GM18517 (cell line): ENCODE measurements around the gene TTLL3.
"Not testable (repeated sequence)": the region's sequence is repeated elsewhere in the genome, so short reads cannot be mapped to it uniquely, and the experiment has no call there.

Source experiments
- ATAC-seq: cut with Tn5 transposase; IDR thresholded peaks from one replicate; pipeline ENCODE4 v1.9.1; 2021; ENCODE audit warnings: mild to moderate bottlenecking, moderate library complexity; ENCODE audit not compliant: unreplicated experiment

TTLL3 gene, protein sequence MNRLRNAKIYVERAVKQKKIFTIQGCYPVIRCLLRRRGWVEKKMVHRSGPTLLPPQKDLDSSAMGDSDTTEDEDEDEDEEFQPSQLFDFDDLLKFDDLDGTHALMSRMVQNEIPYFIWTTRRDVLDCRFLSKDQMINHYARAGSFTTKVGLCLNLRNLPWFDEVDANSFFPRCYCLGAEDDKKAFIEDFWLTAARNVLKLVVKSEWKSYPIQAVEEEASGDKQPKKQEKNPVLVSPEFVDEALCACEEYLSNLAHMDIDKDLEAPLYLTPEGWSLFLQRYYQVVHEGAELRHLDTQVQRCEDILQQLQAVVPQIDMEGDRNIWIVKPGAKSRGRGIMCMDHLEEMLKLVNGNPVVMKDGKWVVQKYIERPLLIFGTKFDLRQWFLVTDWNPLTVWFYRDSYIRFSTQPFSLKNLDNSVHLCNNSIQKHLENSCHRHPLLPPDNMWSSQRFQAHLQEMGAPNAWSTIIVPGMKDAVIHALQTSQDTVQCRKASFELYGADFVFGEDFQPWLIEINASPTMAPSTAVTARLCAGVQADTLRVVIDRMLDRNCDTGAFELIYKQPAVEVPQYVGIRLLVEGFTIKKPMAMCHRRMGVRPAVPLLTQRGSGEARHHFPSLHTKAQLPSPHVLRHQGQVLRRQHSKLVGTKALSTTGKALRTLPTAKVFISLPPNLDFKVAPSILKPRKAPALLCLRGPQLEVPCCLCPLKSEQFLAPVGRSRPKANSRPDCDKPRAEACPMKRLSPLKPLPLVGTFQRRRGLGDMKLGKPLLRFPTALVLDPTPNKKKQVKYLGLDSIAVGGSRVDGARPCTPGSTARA

DNA sequence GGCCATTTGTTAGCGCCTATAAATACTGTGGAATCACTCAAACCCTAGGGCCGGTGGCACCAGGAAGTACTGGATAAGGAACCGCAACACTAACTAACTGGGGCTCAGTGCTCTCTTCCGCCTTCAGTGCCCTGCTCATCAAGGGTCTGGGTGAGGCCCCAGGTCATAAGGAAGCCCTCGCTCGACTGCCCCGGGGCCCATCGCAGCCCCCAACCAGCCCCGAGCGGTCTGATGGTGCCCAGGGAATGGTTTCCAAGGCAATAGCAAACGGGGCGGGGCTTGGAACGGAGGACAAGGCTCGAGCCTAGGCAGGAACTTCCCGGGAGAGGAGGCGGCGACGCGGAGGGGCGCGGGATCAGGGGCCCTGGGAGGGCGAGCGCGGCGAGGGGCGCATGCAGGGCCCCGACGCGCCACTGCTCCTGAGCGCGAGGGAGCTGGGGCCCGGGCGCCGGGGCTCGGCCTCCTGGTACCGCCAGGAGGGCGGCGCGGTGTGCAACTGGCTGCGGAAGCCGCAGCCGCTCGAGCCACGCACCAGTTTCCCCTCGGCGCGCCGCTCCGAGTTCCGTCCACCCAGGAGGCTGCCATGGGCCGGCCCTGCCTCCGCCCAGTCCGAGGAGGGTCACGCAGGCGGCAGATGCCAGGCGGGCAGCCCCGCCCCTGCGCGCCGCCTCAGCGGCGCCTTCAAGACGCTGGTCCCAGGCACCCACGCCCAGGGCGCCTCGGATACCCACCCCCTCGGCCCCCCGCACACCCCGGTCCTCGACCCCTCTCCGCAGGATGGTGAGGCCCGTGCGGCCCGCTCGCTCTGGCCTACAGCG, at the start of gene TTLL3:
TSS of gene TTLL3 (plus strand) at position 648 of the 818 bp plus-strand sequence. CDS start 400 bp downstream, outside the sequence.
- ATAC-seq = no peak

DNA sequence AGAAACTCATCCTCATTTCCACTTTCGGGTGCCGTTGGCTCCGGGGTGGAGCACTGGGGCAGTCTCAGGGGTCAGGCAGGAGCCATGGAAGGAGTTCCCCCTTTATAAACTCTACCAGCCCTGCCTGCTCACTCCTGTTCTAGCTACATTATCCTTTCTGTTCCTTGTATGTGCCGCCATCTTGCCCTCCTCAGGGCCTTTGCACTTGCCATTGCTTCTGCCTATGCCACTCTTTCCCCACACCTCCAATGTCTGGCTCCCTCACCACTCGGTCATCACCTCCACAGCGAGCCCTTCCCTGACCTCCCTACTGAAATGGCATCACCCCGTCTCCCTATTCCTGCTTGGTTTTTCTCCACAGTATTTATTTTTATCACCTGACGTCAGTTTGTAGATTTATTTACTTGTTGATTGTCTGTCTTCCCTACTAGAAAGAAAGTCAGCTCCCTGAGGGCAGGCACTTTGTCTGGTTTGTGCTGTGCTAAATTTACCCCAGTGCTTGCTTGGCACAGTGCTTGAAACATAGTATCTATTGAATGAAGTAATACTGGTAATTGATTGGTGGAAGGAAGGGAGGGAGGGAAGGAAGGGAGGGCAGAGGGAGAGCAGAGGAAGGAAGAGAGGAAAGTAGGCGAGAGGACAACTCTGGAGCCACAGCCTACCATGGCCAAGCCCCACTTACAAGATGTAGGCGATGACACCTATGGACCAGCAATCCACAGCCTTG, 49.1 kb upstream of the TTLL3 start:
- ATAC-seq = no peak

DNA sequence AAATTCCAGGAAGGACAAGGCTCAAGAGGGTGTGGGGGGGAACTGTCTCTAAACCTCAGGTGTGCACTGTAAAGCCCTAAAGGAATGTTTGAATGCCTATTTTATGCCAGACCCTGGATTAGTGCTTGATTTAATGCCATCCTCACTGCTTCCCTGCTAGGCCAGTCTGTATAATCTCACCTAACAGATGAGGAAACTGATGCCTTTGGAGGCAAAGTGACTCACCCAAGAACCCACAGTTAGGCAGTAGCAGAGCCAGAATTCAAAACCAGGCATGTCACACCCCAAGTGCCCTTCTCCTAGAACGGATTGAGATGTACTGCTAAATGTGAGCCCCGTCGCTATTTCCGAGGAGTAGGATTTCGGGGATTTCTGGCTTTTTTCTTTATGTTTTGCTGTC, 48.1 kb upstream of the TTLL3 start:
- ATAC-seq = no peak

DNA sequence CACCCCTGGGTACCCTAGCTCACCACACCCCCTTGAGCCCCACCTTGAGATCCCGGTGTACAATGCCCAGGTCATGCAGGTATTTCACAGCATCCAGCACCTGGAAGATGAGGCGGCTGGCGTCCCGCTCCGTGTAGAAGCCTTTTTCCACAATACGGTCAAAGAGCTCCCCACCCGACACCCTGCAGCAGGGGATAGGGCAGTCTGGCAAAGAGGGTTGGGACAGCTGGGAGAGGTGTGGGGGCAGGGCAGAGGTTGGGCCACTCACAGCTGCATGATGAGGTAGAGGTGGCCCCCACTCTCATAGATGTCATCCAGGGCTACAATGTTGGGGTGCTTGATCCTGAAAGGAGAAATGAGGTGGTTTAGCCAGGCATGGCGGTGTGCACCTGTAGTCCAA, 47.2 kb upstream of the TTLL3 start:
- no peak for ATAC-seq

DNA sequence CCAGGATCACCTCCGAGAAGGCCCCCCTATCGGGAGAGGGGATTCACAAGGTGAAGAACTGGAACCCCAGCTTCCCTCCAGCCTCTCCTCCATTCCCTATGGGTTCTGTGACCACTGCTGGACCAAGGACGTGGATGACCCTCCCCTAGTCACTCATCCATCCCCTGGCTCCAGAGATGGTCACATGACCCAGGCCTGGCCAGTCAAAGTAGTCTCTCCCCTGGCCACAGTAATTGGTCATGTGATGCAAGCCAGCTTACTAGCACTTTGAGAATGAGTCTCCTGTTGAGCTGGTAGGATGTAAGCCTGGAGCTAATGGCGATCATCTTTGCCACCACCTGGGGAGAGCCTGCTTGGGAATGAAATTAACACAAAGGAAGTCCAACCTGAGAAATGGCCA, 44.2 kb upstream of the TTLL3 start:
- ATAC-seq = no peak

DNA sequence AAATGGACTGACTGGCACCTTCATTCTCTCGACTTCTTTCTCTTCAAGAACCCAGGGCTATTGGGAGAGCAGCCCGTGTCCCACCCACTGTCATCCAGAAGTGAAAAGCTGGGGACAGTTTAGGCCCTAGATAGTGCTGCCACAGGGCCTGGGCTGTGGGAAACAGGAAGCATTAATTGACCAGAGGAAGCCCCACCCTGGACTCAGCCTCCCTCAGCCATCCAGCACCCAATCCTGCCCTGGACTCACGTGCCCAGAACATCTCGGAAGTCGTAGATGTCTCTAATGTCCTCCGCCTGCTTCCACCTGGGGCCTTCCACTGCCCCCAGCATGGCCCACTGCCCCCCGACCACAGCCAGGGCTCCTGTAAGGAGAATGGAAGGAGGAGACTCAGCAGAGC, 42.6 kb upstream of the TTLL3 start:
- ATAC-seq = no peak

DNA sequence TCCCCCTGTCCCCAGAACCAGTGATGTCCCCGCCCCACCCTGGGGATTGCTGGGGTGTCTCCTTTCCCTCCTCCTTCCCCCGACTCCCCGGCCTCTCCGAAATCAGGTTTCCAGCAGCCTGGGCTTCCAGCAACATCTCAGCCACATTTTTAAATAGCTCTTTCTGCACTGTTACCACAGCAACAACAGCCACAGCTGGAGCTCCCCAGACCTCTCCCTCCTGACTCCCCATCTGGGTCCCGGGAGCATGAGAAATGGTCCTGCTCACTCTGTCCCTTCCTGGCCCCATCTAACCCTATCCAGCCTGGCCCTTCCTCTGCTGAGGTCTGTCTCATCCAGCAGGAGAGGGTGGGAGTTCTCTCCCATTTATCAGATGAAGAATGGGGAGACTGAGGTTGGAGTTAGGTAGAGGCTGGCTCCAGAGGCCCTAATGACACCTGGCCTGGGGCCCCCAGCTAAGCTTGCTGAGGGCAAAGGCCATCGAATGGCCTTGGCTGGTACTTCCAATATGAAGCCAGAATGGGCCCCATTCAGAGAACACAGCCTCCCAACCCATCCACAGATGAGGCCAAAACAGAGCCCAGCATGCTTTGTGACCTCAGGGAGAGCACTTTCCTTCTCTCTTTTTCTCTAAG, 41.8 kb upstream of the TTLL3 start:
- no peak for ATAC-seq

DNA sequence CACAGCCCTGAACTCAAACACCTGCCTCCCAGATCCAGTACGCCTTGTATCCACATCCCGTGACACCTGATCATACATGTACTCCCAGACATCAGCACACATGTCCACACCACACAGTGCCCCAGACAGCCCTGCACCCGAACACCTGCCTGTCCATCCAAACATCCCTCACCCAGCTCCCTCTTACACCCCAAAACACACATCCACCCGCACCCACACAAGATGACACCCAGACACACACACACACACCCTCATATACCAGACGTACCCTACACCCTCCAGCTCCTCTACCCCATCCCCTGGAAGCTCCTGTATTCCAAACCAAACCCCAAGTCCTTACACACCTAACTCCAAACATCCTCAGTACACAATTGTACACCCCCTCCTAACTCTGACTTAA, 41.0 kb upstream of the TTLL3 start:
- no peak for ATAC-seq

DNA sequence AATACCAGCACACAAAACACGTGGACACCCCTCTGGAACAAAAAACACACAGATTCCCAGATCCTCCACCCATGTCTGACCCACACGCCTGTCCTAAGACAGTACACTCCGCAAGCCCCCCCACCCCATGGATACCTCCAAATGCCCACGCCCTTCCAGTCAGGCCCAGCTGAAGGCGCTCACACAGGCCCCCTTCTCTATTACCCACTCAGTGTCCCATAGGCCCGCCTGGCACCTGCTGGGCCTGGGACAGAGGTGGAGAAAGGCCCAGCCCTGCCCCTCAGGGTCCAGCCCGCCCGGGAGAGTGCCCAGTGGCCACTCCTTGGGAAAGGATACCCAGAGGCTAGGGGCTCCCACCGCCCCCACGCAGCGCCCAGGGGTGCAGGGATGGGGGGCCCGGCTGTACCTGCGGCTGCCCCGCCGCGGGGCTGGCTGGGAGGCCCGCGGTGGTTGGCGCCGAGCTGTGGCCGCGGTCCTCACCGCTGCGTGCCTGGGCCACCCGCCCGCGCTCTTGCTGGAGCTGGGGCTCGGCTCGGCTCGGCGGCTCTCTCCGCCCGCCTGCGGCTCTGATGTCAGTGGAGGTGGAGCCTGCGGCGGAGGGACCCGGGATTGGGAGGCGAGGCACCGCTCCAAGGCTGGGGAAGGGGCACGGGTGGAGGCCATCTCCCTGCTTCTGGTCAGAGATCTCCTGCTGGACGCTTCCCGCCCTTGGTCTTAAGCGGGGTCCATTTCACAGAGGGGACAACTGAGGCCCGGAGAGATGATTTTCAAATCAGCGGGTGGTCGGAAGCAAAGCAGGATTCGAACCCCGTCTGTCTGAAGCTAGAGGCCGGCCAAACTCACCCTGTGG, 40.4 kb upstream of the TTLL3 start, which contains the start of gene CAMK1:
TSS of gene CAMK1 (minus strand) at position 522 of the 850 bp plus-strand sequence. CDS start 2,198 bp downstream, outside the sequence.
- no peak for ATAC-seq

DNA sequence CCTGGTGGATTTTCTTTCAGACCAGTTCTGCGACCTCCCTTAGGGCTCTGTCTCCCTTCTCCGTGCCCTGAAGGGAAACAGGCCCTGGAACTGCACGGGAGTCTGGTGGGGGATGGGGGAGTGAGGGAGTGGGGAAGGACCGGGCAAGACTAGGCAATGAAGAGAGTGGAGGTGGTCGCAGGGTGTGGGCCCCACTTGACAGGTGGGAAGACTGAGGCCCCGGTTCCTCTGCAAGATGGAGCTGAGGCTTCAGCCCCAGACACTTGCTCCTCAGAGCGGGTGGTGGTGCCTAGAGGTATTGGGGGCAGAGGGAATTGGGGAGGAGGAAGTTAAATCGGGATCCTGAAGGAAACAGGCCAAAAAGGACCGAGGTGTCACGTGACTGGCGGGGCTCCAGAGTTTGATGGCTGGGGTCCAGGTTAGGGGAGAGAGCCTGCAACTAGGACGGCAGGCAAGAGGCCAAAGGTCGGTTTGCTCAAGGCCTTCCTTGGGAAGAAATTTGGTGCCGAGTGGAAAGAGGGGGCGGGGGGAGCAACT, 39.7 kb upstream of the TTLL3 start:
- ATAC-seq = no peak

DNA sequence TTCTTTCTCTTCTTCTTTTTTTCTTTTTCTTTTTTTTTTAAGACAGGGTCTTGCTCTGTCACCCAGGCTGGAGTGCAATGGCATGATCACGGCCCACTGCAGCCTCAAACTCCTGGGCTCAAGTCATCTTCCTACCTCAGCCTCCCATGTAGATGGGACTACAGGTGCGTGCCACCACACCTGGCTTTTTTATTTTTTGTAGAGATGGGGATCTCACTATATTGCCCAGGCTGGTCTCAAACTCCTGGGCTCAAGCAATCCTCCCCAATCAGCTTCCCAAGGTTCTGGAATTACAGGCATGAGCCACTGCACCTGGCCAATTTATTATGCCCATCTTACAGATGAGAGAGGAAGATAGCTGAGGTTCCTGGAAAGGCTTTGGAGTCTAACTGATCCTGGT, 39.1 kb upstream of the TTLL3 start:
- not testable (repeated sequence) for ATAC-seq

DNA sequence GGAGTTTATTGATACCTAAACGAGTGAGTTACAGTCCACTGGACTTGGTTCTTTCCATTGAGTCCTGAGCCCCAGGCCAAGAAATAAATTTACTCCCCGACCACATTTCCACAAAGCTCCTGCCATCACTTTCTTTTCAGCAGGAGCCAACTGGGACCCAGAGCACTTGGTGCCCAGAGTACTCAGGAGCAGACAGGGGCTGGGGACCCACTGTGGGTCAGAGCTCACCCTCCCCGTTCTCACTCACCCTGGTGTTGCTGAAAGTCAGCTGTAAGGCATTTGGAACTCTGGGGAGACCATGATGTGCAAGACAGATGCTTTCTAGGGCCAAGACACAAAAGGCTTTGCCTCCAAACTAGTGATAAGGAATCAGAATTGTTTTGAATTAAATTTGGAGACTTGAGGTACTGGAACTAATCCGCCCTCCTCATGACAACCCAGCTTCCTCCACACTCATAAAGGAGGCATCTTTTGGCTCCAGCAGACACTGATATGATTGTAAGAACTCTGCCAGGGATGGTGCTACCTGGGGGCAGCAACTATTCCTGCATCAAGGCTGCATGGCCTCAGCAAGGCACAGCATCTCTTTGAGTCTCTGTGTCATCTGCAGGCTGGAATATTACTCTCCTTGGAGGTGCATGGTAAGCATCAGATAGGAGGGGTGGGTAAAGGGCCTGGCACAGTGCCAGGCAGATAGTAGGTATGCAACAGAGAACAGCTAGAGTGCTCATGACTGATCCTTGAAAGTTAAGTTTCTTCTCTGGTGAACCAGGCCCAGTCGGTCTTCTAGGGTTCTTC, 33.0 kb upstream of the TTLL3 start:
- no peak for ATAC-seq

DNA sequence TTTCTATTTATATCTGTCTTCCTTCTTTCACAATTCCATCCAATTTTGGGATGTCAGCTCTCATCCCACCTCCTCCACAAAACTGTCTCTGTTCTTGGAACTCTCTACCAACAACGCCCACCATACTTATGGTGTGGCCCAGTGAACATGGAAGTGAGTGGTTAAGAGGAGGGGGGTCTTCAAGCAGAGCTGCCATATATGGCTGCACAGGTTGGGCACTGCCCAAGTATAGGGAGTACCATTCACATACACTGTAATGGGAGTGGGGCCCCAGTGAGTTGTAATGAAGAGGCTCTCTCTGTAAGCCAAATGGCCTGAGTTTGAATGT, 32.4 kb upstream of the TTLL3 start:
- no peak for ATAC-seq

DNA sequence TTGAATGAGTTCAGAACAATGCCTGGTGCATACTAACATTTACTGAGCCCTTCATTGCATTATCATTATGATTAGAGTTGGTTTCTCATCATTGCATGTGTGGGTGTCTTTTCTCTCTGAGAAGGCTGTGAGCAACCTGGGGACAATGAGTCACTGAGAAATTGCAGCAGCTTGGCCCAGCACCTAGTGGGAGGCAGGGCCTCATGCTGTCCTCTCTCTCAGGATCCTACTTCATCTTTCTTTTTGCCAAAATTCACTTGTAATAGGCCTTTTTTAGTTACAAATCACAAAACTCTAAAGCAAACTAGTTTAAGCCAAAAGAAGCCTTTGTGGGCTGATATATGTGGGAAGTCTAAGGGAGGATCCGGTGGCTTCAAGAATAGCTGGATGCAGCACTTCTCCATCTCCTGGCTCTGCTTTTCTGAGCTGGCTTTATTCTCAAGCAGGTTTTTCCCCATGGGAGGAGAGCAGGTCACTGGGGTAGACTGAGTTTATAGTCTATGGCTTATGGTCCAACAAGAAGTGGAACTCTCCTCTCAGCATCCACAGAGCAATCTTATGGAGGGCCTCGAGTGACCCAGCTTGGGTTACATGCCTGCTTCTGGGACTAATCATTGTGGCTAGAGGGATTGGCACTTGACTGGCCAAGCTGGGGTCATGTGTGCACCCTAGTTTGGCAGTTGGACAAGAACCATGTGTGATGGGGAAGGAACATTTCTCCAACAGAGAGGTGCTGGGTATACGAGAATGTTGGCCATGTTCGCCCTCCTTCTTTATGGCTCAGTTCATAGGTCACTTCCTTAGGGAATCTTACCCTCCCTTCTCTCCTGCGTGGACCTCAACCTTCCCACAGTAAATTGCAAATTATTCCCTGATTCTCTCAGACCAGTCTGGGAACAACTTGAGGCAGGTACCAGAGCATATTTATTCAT, 31.7 kb upstream of the TTLL3 start:
- no peak for ATAC-seq

DNA sequence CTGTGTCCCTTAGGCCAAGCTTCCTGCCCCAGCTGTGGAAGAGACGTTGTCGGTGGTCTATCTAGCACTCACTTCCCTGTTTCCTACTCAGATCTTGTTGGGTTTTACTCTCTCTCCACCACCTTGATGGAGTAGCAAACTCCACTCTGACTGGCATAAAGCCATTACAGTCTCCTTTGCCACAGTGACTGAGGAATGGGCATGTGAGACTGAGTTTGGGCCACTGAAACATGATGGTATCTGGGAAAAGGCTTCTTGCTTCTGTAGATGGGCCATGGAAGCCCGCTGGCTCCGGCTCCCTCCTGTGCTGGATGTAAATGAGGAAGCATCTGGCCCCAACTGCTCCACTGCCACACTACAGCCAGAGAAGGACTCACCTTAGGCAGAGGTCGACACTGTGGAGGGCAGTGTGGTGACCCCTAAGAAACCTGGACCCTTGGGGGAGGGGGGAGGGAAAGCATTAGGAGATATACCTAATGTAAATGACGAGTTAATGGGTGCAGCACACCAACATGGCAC, 30.9 kb upstream of the TTLL3 start:
- ATAC-seq = no peak

DNA sequence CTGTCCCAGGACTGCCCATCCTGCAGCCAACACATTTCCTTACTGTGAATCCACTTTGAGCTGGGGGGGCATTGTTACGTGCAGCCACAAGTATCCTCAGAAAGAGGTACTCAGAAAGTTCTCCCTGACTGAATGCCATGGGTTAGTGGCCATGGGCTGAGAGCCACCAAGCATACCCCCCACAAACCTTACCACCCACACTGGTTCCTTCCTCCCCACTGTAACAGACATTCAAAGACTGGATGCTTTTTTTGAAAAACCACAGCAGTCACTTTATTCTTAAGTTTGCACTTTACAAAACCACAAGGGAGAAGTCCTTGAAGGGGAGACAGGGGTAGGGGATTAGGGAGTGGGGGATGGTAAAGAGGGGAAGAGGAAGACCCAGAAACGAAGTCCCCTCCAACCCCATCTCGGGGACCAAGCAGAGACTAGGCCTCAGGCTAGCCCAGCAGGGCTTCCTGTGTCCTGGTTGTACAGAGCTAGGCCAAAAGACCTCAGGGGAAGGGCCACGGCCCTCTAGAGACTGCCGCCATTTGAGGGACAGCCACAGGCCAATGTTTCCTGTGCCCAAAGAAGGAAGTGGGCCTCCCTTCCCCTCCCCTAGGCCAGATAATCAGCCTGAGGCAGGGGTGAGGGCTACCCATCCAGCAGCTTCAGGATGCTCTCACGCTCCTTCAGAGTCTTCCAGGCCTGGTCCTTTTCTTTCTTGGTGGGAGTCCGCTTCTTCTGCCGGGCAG, 30.2 kb upstream of the TTLL3 start:
- ATAC-seq = no peak
